Smooth muscle cell (in vitro differentiated cells): ENCODE results near the gene NEIL3. TPM values are rescaled to one million over a fixed set of nuclear protein-coding genes. Genes with fewer than 3 reads are reported as not detected.

Experiments used
- DNase-seq: peaks from one replicate; lab custom pipeline; 2025; ENCODE audit not compliant: unreplicated experiment; lab: John Stamatoyannopoulos, UW
- H2AFZ ChIP-seq: fragments of 200-600 bp; sonication (generic); 2 replicates; pipeline ENCODE4 v1.6.0; 2016; ENCODE audit warnings: antibody characterized with exemption, low read depth, mild to moderate bottlenecking
- H3F3A ChIP-seq: fragments of 200-600 bp; sonication (generic); 2 replicates; pipeline ENCODE4 v1.6.0; 2017; ENCODE audit warnings: antibody characterized with exemption, low read depth
- H3K27ac ChIP-seq: fragments of 200-600 bp; sonication (generic); 2 replicates; pipeline ENCODE4 v1.5.1; 2016; ENCODE audit warnings: low read depth, mild to moderate bottlenecking
- H3K27me3 ChIP-seq: fragments of 200-600 bp; sonication (generic); 2 replicates; pipeline ENCODE4 v1.6.1; 2016; ENCODE audit warnings: low read depth, mild to moderate bottlenecking
- H3K36me3 ChIP-seq: fragments of 200-600 bp; sonication (generic); 2 replicates; pipeline ENCODE4 v1.5.1; 2016; ENCODE audit warnings: low read depth
- H3K4me1 ChIP-seq: fragments of 200-600 bp; sonication (generic); 2 replicates; pipeline ENCODE4 v1.5.1; 2016; ENCODE audit warnings: low read depth
- H3K4me2 ChIP-seq: fragments of 200-600 bp; sonication (generic); 2 replicates; pipeline ENCODE4 v1.6.0; 2016; ENCODE audit warnings: mild to moderate bottlenecking
- H3K4me3 ChIP-seq: fragments of 200-600 bp; sonication (generic); 2 replicates; pipeline ENCODE4 v1.5.1; 2016; ENCODE audit warnings: mild to moderate bottlenecking
- H3K79me2 ChIP-seq: fragments of 200-600 bp; sonication (generic); 2 replicates; pipeline ENCODE4 v1.6.0; 2016; ENCODE audit warnings: low read depth, mild to moderate bottlenecking
- H3K9ac ChIP-seq: fragments of 200-600 bp; sonication (generic); 2 replicates; pipeline ENCODE4 v1.6.0; 2016; ENCODE audit warnings: low read depth
- H3K9me3 ChIP-seq: fragments of 200-600 bp; sonication (generic); replicated peaks from 2 replicates; pipeline ENCODE4 v1.5.1; 2016; ENCODE audit warnings: low read depth
- H4K20me1 ChIP-seq: fragments of 200-600 bp; sonication (generic); 2 replicates; pipeline ENCODE4 v1.6.0; 2016; ENCODE audit warnings: low read depth
- WGBS: methylation state at CpG from one replicate; pipeline ENCODE4 v1.1.7; 2016; ENCODE audit warnings: low lambda C conversion rate; 5-methylcytosine and 5-hydroxymethylcytosine counted together
- polyA plus RNA-seq: library from polyadenylated mRNA; unstranded; fragments of >200 nt; fragmentation: Nextera tagmentation; extraction: Ambion mirVana; gene quantifications from 2 replicates; pipeline ENCODE4 v1.2.1, GENCODE V29; 2016
- total RNA-seq: library from RNA; depleted of rRNA; stranded (reverse); fragments of >200 nt; gene quantifications from 2 replicates; pipeline ENCODE4 v1.2.3, GENCODE V29; 2014
- TF ChIP-seq, protein P1 (sequence below): fragments of 200-600 bp; sonication (generic); IDR thresholded peaks from 2 replicates; pipeline ENCODE4 v1.5.1; 2017; ENCODE audit warnings: borderline replicate concordance, mild to moderate bottlenecking, antibody characterized with exemption; ENCODE audit not compliant: insufficient read depth, poor library complexity, severe bottlenecking

Gene NEIL3
- total and polyA plus RNA-seq, 2 experiments from 2014 or later: 2.7 to 3.7 TPM

GRCh38 chr4:177381762-177382310 is 72.2 kb downstream of the NEIL3 start:
- no peak overlapping the region for H3K4me3 ChIP-seq
- peaks cover 7% of the 10 kb centered on the region for H3K4me1 ChIP-seq
- H2AFZ ChIP-seq: no peak overlapping the region
- H3K4me2 ChIP-seq: no peak overlapping the region
- H3K79me2 ChIP-seq: no peaks in the 10 kb centered on the region
- DNase-seq: no peak
- H3K27me3 ChIP-seq: no peaks in the 10 kb centered on the region
- H3F3A ChIP-seq: no peaks in the 10 kb centered on the region
- H3K27ac ChIP-seq: no peak overlapping the region
- no peak overlapping the region for H3K9ac ChIP-seq
- WGBS: 96% methylated on average over 13 of the region's 13 CpGs
- H4K20me1 ChIP-seq: no peaks in the 10 kb centered on the region
- H3K36me3 ChIP-seq: no peaks in the 10 kb centered on the region
- TF ChIP-seq, protein P1, sequence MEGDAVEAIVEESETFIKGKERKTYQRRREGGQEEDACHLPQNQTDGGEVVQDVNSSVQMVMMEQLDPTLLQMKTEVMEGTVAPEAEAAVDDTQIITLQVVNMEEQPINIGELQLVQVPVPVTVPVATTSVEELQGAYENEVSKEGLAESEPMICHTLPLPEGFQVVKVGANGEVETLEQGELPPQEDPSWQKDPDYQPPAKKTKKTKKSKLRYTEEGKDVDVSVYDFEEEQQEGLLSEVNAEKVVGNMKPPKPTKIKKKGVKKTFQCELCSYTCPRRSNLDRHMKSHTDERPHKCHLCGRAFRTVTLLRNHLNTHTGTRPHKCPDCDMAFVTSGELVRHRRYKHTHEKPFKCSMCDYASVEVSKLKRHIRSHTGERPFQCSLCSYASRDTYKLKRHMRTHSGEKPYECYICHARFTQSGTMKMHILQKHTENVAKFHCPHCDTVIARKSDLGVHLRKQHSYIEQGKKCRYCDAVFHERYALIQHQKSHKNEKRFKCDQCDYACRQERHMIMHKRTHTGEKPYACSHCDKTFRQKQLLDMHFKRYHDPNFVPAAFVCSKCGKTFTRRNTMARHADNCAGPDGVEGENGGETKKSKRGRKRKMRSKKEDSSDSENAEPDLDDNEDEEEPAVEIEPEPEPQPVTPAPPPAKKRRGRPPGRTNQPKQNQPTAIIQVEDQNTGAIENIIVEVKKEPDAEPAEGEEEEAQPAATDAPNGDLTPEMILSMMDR: no peak
- no peaks in the 10 kb centered on the region for H3K9me3 ChIP-seq

- peak overlapping the region; percentile 25 for H2AFZ ChIP-seq
- no peaks in the 10 kb centered on the region for H3F3A ChIP-seq
- no peak for DNase-seq
- H3K9me3 ChIP-seq: no peaks in the 10 kb centered on the region
- H3K79me2 ChIP-seq: no peaks in the 10 kb centered on the region
- H3K4me3 ChIP-seq: no peak overlapping the region
- H3K36me3 ChIP-seq: no peaks in the 10 kb centered on the region
- no peaks in the 10 kb centered on the region for H4K20me1 ChIP-seq
- no peak overlapping the region for H3K27ac ChIP-seq
- peak overlapping the region; percentile 46 for H3K4me2 ChIP-seq
- TF ChIP-seq, protein P1: no peak
- peaks cover 7% of the 10 kb centered on the region for H3K4me1 ChIP-seq
- WGBS: 84% methylated on average over 4 of the region's 4 CpGs
- H3K27me3 ChIP-seq: no peaks in the 10 kb centered on the region
- H3K9ac ChIP-seq: no peak overlapping the region
These were observed 75.3 kb downstream of the NEIL3 start for GRCh38 chr4:177384856-177385397.

- H3K4me1 ChIP-seq: peaks cover 7% of the 10 kb centered on the region
- no peak overlapping the region for H3K9ac ChIP-seq
- 57% methylated on average over 2 of the region's 2 CpGs for WGBS
- H3K4me2 ChIP-seq: peak overlapping the region; percentile 46
- no peaks in the 10 kb centered on the region for H4K20me1 ChIP-seq
- no peak overlapping the region for H2AFZ ChIP-seq
- no peak for DNase-seq
- no peaks in the 10 kb centered on the region for H3F3A ChIP-seq
- H3K9me3 ChIP-seq: no peaks in the 10 kb centered on the region
- no peaks in the 10 kb centered on the region for H3K27me3 ChIP-seq
- no peak overlapping the region for H3K27ac ChIP-seq
- no peak overlapping the region for H3K4me3 ChIP-seq
- no peaks in the 10 kb centered on the region for H3K36me3 ChIP-seq
- TF ChIP-seq, protein P1: no peak
- H3K79me2 ChIP-seq: no peaks in the 10 kb centered on the region
These were observed 76.1 kb downstream of the NEIL3 start for GRCh38 chr4:177385576-177386277.
